GM23248 (cell line): Measurements from ENCODE around the gene RHPN2. TPM values are rescaled to one million over a fixed set of nuclear protein-coding genes. Genes with fewer than 3 reads are reported as not detected.

Experiments used
- DNase-seq: peaks from one replicate; pipeline ENCODE4 v3.0.0-alpha.2; 2015
- H2AFZ ChIP-seq: fragments of 200-600 bp; sonication (generic); 2 replicates; pipeline ENCODE4 v1.6.1; 2016; ENCODE audit warnings: antibody characterized with exemption
- H3F3A ChIP-seq: fragments of 200-600 bp; sonication (generic); 2 replicates; pipeline ENCODE4 v1.6.1; 2016; ENCODE audit warnings: mild to moderate bottlenecking, antibody characterized with exemption, mixed run types; ENCODE audit not compliant: insufficient read depth
- H3K27ac ChIP-seq: fragments of 200-600 bp; sonication (generic); 2 replicates; pipeline ENCODE4 v1.5.1; 2016; ENCODE audit warnings: mild to moderate bottlenecking
- H3K27me3 ChIP-seq: fragments of 200-600 bp; sonication (generic); replicated peaks from 2 replicates; pipeline ENCODE4 v1.6.1; 2016; ENCODE audit warnings: mild to moderate bottlenecking; ENCODE audit not compliant: insufficient read depth
- H3K36me3 ChIP-seq: fragments of 200-600 bp; sonication (generic); 2 replicates; pipeline ENCODE4 v1.6.1; 2016; ENCODE audit warnings: low read depth, mild to moderate bottlenecking
- H3K4me1 ChIP-seq: fragments of 200-600 bp; sonication (generic); 2 replicates; pipeline ENCODE4 v1.6.1; 2016; ENCODE audit warnings: mild to moderate bottlenecking; ENCODE audit not compliant: insufficient read depth
- H3K4me2 ChIP-seq: fragments of 200-600 bp; sonication (generic); one replicate; pipeline ENCODE4 v1.6.1; 2016; ENCODE audit warnings: mild to moderate bottlenecking; ENCODE audit not compliant: unreplicated experiment
- H3K4me3 ChIP-seq: fragments of 200-600 bp; sonication (generic); 2 replicates; pipeline ENCODE4 v1.5.1; 2016; ENCODE audit warnings: mild to moderate bottlenecking
- H3K79me2 ChIP-seq: fragments of 200-600 bp; sonication (generic); 2 replicates; pipeline ENCODE4 v1.6.1; 2016; ENCODE audit warnings: mild to moderate bottlenecking; ENCODE audit not compliant: insufficient read depth
- H3K9ac ChIP-seq: fragments of 200-600 bp; sonication (generic); 2 replicates; pipeline ENCODE4 v1.6.1; 2016; ENCODE audit warnings: mild to moderate bottlenecking
- H3K9me2 ChIP-seq: fragments of 200-600 bp; sonication (generic); 2 replicates; pipeline ENCODE4 v1.6.1; 2016; ENCODE audit warnings: mixed run types, mild to moderate bottlenecking, moderate library complexity; ENCODE audit not compliant: insufficient read depth
- H3K9me3 ChIP-seq: fragments of 200-600 bp; sonication (generic); one replicate; pipeline ENCODE4 v1.6.1; 2017; ENCODE audit warnings: low read depth
- H4K20me1 ChIP-seq: fragments of 200-600 bp; sonication (generic); 2 replicates; pipeline ENCODE4 v1.6.0; 2016; ENCODE audit not compliant: insufficient read depth
- EZH2 ChIP-seq: fragments of 200-600 bp; sonication (generic); IDR thresholded peaks from 2 replicates; pipeline ENCODE4 v1.6.1; 2018; ENCODE audit warnings: antibody characterized with exemption, mild to moderate bottlenecking; ENCODE audit not compliant: insufficient read depth, poor library complexity, severe bottlenecking
- EZH2phosphoT487 ChIP-seq: fragments of 200-600 bp; sonication (generic); IDR thresholded peaks from 2 replicates; pipeline ENCODE4 v1.6.1; 2018; ENCODE audit warnings: antibody characterized with exemption, moderate library complexity, mild to moderate bottlenecking, low read depth; ENCODE audit not compliant: insufficient read depth
- WGBS, 2 experiments: methylation state at CpG; one replicate each; pipeline ENCODE4 v1.1.6; 2015 to 2017; ENCODE audit warnings: low lambda C conversion rate in 2 of 2, low coverage in 1 of 2; ENCODE audit errors: missing lambda C conversion rate in 2 of 2; 5-methylcytosine and 5-hydroxymethylcytosine counted together
- in situ Hi-C: fragments of 300-500 bp; cut with MboI; formaldehyde crosslinking; loops from 2 replicates; pipeline ENCODE4 v1.15.0; 2020
- polyA plus RNA-seq: library from polyadenylated mRNA; unstranded; fragments of >200 nt; fragmentation: Nextera tagmentation; extraction: Ambion mirVana; gene quantifications from 2 replicates; pipeline ENCODE4 v1.2.1, GENCODE V29; 2016
- small RNA-seq: library from RNA; depleted of rRNA; stranded (forward); fragments of <200 nt; gene quantifications from one replicate; pipeline ENCODE3, GENCODE V24; 2014; ENCODE audit warnings: low read depth, low replicate concordance
- total RNA-seq: library from RNA; depleted of rRNA; stranded (reverse); fragments of >200 nt; shearing (Covaris generic); gene quantifications from 2 replicates; pipeline ENCODE4 v1.2.3, GENCODE V29; 2014; rRNA removed

RHPN2 gene
- total and polyA plus RNA-seq, 2 experiments from 2014 or later: 1.3 to 1.5 TPM

- no peak overlapping the region for H2AFZ ChIP-seq
- TF ChIP-seq EZH2phosphoT487 (no peak), EZH2 (no peak)
- no peak overlapping the region for H3K4me2 ChIP-seq
- no peaks in the 10 kb centered on the region for H3K9me2 ChIP-seq
- H3K9ac ChIP-seq: no peak overlapping the region
- no peaks in the 10 kb centered on the region for H3K9me3 ChIP-seq
- no peak overlapping the region for H3K4me3 ChIP-seq
- no peak overlapping the region for H3K27ac ChIP-seq
- in situ Hi-C loops: no loop called here
- H3K36me3 ChIP-seq: peaks cover 4% of the 10 kb centered on the region
- H3K27me3 ChIP-seq: no peaks in the 10 kb centered on the region
- no peak for DNase-seq
- H4K20me1 ChIP-seq: no peaks in the 10 kb centered on the region
- no peaks in the 10 kb centered on the region for H3K79me2 ChIP-seq
- WGBS, 2 experiments: 96 to 100% methylated on average over 7 to 9 of the region's 9 CpGs
- no peaks in the 10 kb centered on the region for H3F3A ChIP-seq
- no peaks in the 10 kb centered on the region for H3K4me1 ChIP-seq
These were observed 129.1 kb downstream of the RHPN2 start for GRCh38 chr19:32935629-32936028.

DNA sequence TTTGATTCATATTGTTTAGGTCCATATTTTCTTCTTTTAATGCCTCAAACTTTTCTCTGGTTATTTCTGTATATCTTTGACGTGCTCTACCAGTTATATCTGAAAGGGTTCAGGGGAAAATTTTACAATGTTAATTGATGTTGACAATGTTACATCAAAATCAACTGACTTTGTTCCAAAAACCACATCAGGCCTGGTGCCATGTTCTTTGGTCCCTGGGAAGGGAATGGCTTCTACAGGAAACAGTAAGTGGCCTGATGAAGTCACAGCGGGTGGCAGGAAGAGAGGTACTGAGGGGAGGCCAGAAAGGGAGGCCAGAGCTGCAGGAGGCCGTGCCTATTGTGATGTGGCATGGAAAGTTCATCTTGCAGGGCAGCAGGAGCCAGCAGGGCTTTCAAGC, 131.1 kb downstream of the RHPN2 start:
- Histone ChIP-seq H2AFZ (no peak overlapping the region), H3K4me3 (no peak overlapping the region), H3K36me3 (peaks cover 12% of the 10 kb centered on the region), H3K79me2 (no peaks in the 10 kb centered on the region), H3K9me3 (no peaks in the 10 kb centered on the region), H3K27ac (no peak overlapping the region), H3K4me1 (no peaks in the 10 kb centered on the region), H3F3A (no peaks in the 10 kb centered on the region), H3K9me2 (no peaks in the 10 kb centered on the region), H4K20me1 (no peaks in the 10 kb centered on the region), H3K9ac (no peak overlapping the region), H3K4me2 (no peak overlapping the region), H3K27me3 (no peaks in the 10 kb centered on the region)
- in situ Hi-C loops: no loop called here
- no peak for DNase-seq
- WGBS, 2 experiments: 79 to 80% methylated on average over 3 of the region's 3 CpGs
- TF ChIP-seq EZH2: no peak
- no peak for TF ChIP-seq EZH2phosphoT487

DNA sequence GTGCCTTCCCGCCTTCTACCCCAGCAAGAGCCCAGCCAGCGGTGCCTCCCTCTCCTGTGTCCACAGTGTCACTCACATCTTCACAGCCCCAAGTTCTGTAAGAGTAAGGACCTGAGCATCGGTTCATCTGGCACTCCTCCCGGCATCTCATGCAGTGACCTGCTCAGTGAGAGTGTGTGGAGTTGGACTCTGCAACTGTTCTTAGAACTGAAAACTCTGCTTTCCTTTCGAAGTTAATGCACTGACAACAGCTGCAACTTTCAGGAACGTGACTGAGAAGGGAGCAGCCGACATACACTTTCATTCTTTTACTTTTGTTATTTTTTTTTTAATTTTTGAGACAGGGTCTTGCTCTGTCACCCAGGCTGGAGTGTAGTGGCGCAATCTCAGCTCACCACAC, 134.1 kb downstream of the RHPN2 start:
- 95 to 96% methylated on average over 8 of the region's 8 CpGs for WGBS, 2 experiments
- in situ Hi-C loops: no loop called here

GRCh38 chr19:32928806-32929205, 135.9 kb downstream of the RHPN2 start:
- no peaks in the 10 kb centered on the region for H3K79me2 ChIP-seq

More for the DNA sequence above, 134.1 kb downstream of the RHPN2 start:
- H3K9me3 ChIP-seq: no peaks in the 10 kb centered on the region
- no peak overlapping the region for H2AFZ ChIP-seq
- H3K4me2 ChIP-seq: no peak overlapping the region
- no peaks in the 10 kb centered on the region for H3K79me2 ChIP-seq
- no peaks in the 10 kb centered on the region for H4K20me1 ChIP-seq
- DNase-seq: no peak
- no peak overlapping the region for H3K9ac ChIP-seq
- no peaks in the 10 kb centered on the region for H3K27me3 ChIP-seq
- no peak overlapping the region for H3K4me3 ChIP-seq
- H3K9me2 ChIP-seq: no peaks in the 10 kb centered on the region
- peaks cover 20% of the 10 kb centered on the region for H3K36me3 ChIP-seq
- no peak overlapping the region for H3K27ac ChIP-seq
- H3K4me1 ChIP-seq: no peaks in the 10 kb centered on the region
- H3F3A ChIP-seq: no peaks in the 10 kb centered on the region
- TF ChIP-seq EZH2 (no peak), EZH2phosphoT487 (no peak)

More at GRCh38 chr19:32928806-32929205, 135.9 kb downstream of the RHPN2 start:
- Histone ChIP-seq H3K36me3 (peaks cover 23% of the 10 kb centered on the region), H3K27me3 (no peaks in the 10 kb centered on the region), H3K4me1 (no peaks in the 10 kb centered on the region), H3K4me3 (no peak overlapping the region), H3F3A (no peaks in the 10 kb centered on the region), H3K9me2 (no peaks in the 10 kb centered on the region), H3K4me2 (no peak overlapping the region), H2AFZ (no peak overlapping the region), H3K9me3 (no peaks in the 10 kb centered on the region), H3K27ac (no peak overlapping the region), H3K9ac (no peak overlapping the region), H4K20me1 (no peaks in the 10 kb centered on the region)
- DNase-seq: no peak
- 97 to 100% methylated on average over 2 of the region's 2 CpGs for WGBS, 2 experiments
- in situ Hi-C loops: no loop called here
- no peak for TF ChIP-seq EZH2
- TF ChIP-seq EZH2phosphoT487: no peak

Small RNAs within 50 kb of the gene (small RNA-seq; reads per million reads assigned to genes)
- not detected for gene AC008521.1
- gene AC008521.2: not detected

Other genes with a start within 250 kb of the RHPN2 start
- not detected in 2 replicates for gene SLC7A9, start 195.1 kb downstream of the RHPN2 start, total RNA-seq
- not detected in 2 replicates for gene SLC7A9, start 195.1 kb downstream of the RHPN2 start, polyA plus RNA-seq
- 11.5 and 17.1 TPM in 2 replicates for gene CEP89, start 92.9 kb downstream of the RHPN2 start, total RNA-seq
- 30.1 and 30.5 TPM in 2 replicates for gene CEP89, start 92.9 kb downstream of the RHPN2 start, polyA plus RNA-seq
- 1.3 and 2.4 TPM in 2 replicates for gene FAAP24, start 92.6 kb downstream of the RHPN2 start, total RNA-seq
- gene FAAP24, start 92.6 kb downstream of the RHPN2 start, polyA plus RNA-seq: 3.1 and 5.8 TPM in 2 replicates
- gene GPATCH1, start 16.3 kb upstream of the RHPN2 start, total RNA-seq: 3.8 and 5.1 TPM in 2 replicates
- gene GPATCH1, start 16.3 kb upstream of the RHPN2 start, polyA plus RNA-seq: 6.3 and 6.5 TPM in 2 replicates
- gene WDR88, start 67.2 kb upstream of the RHPN2 start, total RNA-seq: not detected in 2 replicates
- 0.10 TPM in 2 replicates for gene WDR88, start 67.2 kb upstream of the RHPN2 start, polyA plus RNA-seq
- gene LRP3, start 129.4 kb upstream of the RHPN2 start, total RNA-seq: 58.3 and 59.9 TPM in 2 replicates
- gene LRP3, start 129.4 kb upstream of the RHPN2 start, polyA plus RNA-seq: 2.9 TPM in 2 replicates
- gene SLC7A10, start 161.0 kb upstream of the RHPN2 start, total RNA-seq: not detected in 2 replicates
- gene SLC7A10, start 161.0 kb upstream of the RHPN2 start, polyA plus RNA-seq: not detected in 2 replicates
- gene CEBPA, start 237.6 kb upstream of the RHPN2 start, total RNA-seq: 0.22 and 0.63 TPM in 2 replicates
- gene CEBPA, start 237.6 kb upstream of the RHPN2 start, polyA plus RNA-seq: not detected in 2 replicates